GM23338 (cell line): ENCODE data around the gene HTT. TPM values are rescaled to one million over a fixed set of nuclear protein-coding genes. Genes with fewer than 3 reads are reported as not detected.

Source experiments
- ATAC-seq: fragments of 200-7000 bp; cut with Tn5 transposase; 3 replicates; pipeline ENCODE4 v1.9.1; 2020
- DNase-seq: peaks from one replicate; pipeline ENCODE4 v3.0.0-alpha.2; 2015; ENCODE audit warnings: low spot score
- H2AFZ ChIP-seq: fragments of 200-600 bp; sonication (generic); 2 replicates; pipeline ENCODE4 v1.8.0; 2016; ENCODE audit warnings: antibody characterized with exemption, mild to moderate bottlenecking, moderate library complexity
- H3F3A ChIP-seq: fragments of 200-600 bp; sonication (generic); replicated peaks from 2 replicates; pipeline ENCODE4 v1.8.0; 2017; ENCODE audit warnings: antibody characterized with exemption, mixed run types, low read depth
- H3K27ac ChIP-seq: fragments of 200-600 bp; sonication (generic); 2 replicates; pipeline ENCODE4 v1.6.1; 2016; ENCODE audit warnings: low read depth
- H3K27me3 ChIP-seq: fragments of 200-600 bp; sonication (generic); 2 replicates; pipeline ENCODE4 v1.8.0; 2016; ENCODE audit warnings: mild to moderate bottlenecking, mixed run types, moderate library complexity; ENCODE audit not compliant: insufficient read depth
- H3K36me3 ChIP-seq: fragments of 200-600 bp; sonication (generic); 2 replicates; pipeline ENCODE4 v1.8.0; 2016; ENCODE audit warnings: mild to moderate bottlenecking; ENCODE audit not compliant: insufficient read depth
- H3K4me1 ChIP-seq: fragments of 200-600 bp; sonication (generic); 2 replicates; pipeline ENCODE4 v1.8.0; 2016; ENCODE audit warnings: mild to moderate bottlenecking, moderate library complexity; ENCODE audit not compliant: insufficient read depth
- H3K4me2 ChIP-seq: fragments of 200-600 bp; sonication (generic); 2 replicates; pipeline ENCODE4 v1.7.1; 2017; ENCODE audit warnings: mixed run types
- H3K4me3 ChIP-seq: fragments of 200-600 bp; sonication (generic); 2 replicates; pipeline ENCODE4 v1.6.1; 2016; ENCODE audit warnings: mixed run types
- H3K79me2 ChIP-seq: fragments of 200-600 bp; sonication (generic); replicated peaks from 2 replicates; pipeline ENCODE4 v1.8.0; 2017; ENCODE audit warnings: mild to moderate bottlenecking; ENCODE audit not compliant: insufficient read depth
- H3K9me2 ChIP-seq: fragments of 200-600 bp; sonication (generic); 2 replicates; pipeline ENCODE4 v1.8.0; 2017; ENCODE audit not compliant: insufficient read depth
- H4K20me1 ChIP-seq: fragments of 200-600 bp; sonication (generic); replicated peaks from 2 replicates; pipeline ENCODE4 v1.8.0; 2017; ENCODE audit warnings: mild to moderate bottlenecking; ENCODE audit not compliant: insufficient read depth
- H3K27ac Mint-ChIP-seq: 2 replicates; pipeline ENCODE4 v1.8.0; 2020; ENCODE audit warnings: inconsistent platforms, mild to moderate bottlenecking, moderate library complexity, mixed read lengths
- H3K27me3 Mint-ChIP-seq: 3 replicates; pipeline ENCODE4 v1.8.0; 2022; ENCODE audit warnings: low read depth, mild to moderate bottlenecking, moderate library complexity, mixed read lengths, inconsistent platforms; ENCODE audit not compliant: insufficient read depth, poor library complexity
- H3K36me3 Mint-ChIP-seq: 3 replicates; pipeline ENCODE4 v1.8.0; 2021; ENCODE audit warnings: low read depth, mild to moderate bottlenecking, inconsistent platforms, moderate library complexity, mixed read lengths
- H3K4me1 Mint-ChIP-seq: 3 replicates; pipeline ENCODE4 v1.8.0; 2020; ENCODE audit warnings: mild to moderate bottlenecking, inconsistent platforms, mixed read lengths
- H3K4me3 Mint-ChIP-seq: 3 replicates; pipeline ENCODE4 v1.8.0; 2021; ENCODE audit warnings: moderate library complexity, mild to moderate bottlenecking, inconsistent platforms, mixed read lengths
- H3K9me3 Mint-ChIP-seq: 3 replicates; pipeline ENCODE4 v1.8.0; 2020; ENCODE audit warnings: moderate library complexity, mild to moderate bottlenecking, inconsistent platforms, mixed read lengths
- CREB1 ChIP-seq: fragments of 250-450 bp; sonication (Bioruptor Pico); IDR thresholded peaks from 2 replicates; pipeline ENCODE4 v1.5.0; 2020; ENCODE audit warnings: low read depth, mild to moderate bottlenecking, moderate library complexity
- NANOG ChIP-seq: IDR thresholded peaks from 2 replicates; pipeline ENCODE4 v1.6.1; 2016; ENCODE audit warnings: antibody characterized with exemption, borderline replicate concordance
- POLR2AphosphoS5 ChIP-seq: IDR thresholded peaks from 2 replicates; pipeline ENCODE4 v1.6.1; 2016; ENCODE audit warnings: antibody characterized with exemption, low read depth
- polyA plus RNA-seq: library from polyadenylated mRNA; unstranded; fragments of >200 nt; fragmentation: Nextera tagmentation; extraction: Ambion mirVana; gene quantifications from 2 replicates; pipeline ENCODE4 v1.2.1, GENCODE V29; 2016
- total RNA-seq: library from RNA; depleted of rRNA; stranded (reverse); fragments of >200 nt; shearing (Covaris generic); gene quantifications from 2 replicates; pipeline ENCODE4 v1.2.3, GENCODE V29; 2014
- TF ChIP-seq, protein P1 (sequence below): IDR thresholded peaks from 2 replicates; pipeline ENCODE4 v1.6.1; 2016; ENCODE audit warnings: antibody characterized with exemption
- TF ChIP-seq, protein P2 (sequence below): fragments of 250-450 bp; sonication (Bioruptor Pico); IDR thresholded peaks from 2 replicates; pipeline ENCODE4 v1.5.0; 2020; ENCODE audit warnings: mild to moderate bottlenecking, moderate library complexity

The HTT gene
- total and polyA plus RNA-seq, 2 experiments from 2014 or later = 26.6 to 67.7 TPM

DNA sequence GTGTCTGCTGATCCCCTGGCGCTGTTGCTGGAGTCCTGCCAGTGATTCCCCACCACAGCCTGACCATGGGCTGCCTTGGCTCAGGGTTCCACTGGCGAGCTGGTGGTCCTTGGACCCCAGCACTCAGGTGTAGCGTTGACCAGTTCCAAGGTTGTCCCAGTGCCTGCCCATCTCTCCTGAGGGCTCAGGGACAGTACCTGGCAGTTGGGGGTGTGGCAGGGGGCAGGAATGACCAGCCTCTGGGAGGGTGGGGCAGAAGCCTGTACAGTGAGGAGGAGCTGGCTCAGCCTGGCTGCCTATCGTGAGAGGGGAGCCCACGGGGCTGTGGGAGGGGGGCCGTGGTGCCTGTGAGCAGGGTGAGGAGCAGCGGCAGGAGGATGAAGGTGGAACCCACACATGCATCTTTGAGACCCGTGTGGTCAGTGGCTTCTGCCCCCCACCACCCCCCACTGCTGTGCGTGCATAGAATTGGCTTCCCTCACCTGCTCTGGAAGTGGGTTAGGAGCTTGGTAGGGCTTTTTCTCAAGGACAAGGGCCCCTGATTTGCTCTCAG is 161.9 kb downstream of the HTT start:
- Histone ChIP-seq H3K4me2 (no peak overlapping the region), H3K27me3 (no peaks in the 10 kb centered on the region), H3K27ac (no peak overlapping the region), H3K36me3 (peaks cover 11% of the 10 kb centered on the region; the same call in 1 of the 2 replicates), H3K4me1 (peaks cover 12% of the 10 kb centered on the region), H2AFZ (no peak overlapping the region), H3K79me2 (no peaks in the 10 kb centered on the region), H4K20me1 (peaks cover 9% of the 10 kb centered on the region), H3F3A (0 out of 2 replicates have a peak, but pooled peaks cover 3% of the 10 kb centered on the region), H3K9me2 (no peaks in the 10 kb centered on the region), H3K4me3 (no peak overlapping the region)
- Mint-ChIP-seq H3K27ac (no peak overlapping the region), H3K4me3 (no peak overlapping the region), H3K9me3 (no peaks in the 10 kb centered on the region; the same call in 2 of the 3 replicates), H3K36me3 (peaks cover 61% of the 10 kb centered on the region), H3K4me1 (peaks cover 26% of the 10 kb centered on the region), H3K27me3 (peaks cover 27% of the 10 kb centered on the region)
- no peak for ATAC-seq
- DNase-seq = no peak
- TF ChIP-seq, protein P1, sequence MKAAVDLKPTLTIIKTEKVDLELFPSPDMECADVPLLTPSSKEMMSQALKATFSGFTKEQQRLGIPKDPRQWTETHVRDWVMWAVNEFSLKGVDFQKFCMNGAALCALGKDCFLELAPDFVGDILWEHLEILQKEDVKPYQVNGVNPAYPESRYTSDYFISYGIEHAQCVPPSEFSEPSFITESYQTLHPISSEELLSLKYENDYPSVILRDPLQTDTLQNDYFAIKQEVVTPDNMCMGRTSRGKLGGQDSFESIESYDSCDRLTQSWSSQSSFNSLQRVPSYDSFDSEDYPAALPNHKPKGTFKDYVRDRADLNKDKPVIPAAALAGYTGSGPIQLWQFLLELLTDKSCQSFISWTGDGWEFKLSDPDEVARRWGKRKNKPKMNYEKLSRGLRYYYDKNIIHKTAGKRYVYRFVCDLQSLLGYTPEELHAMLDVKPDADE = no peak
- TF ChIP-seq, protein P2, sequence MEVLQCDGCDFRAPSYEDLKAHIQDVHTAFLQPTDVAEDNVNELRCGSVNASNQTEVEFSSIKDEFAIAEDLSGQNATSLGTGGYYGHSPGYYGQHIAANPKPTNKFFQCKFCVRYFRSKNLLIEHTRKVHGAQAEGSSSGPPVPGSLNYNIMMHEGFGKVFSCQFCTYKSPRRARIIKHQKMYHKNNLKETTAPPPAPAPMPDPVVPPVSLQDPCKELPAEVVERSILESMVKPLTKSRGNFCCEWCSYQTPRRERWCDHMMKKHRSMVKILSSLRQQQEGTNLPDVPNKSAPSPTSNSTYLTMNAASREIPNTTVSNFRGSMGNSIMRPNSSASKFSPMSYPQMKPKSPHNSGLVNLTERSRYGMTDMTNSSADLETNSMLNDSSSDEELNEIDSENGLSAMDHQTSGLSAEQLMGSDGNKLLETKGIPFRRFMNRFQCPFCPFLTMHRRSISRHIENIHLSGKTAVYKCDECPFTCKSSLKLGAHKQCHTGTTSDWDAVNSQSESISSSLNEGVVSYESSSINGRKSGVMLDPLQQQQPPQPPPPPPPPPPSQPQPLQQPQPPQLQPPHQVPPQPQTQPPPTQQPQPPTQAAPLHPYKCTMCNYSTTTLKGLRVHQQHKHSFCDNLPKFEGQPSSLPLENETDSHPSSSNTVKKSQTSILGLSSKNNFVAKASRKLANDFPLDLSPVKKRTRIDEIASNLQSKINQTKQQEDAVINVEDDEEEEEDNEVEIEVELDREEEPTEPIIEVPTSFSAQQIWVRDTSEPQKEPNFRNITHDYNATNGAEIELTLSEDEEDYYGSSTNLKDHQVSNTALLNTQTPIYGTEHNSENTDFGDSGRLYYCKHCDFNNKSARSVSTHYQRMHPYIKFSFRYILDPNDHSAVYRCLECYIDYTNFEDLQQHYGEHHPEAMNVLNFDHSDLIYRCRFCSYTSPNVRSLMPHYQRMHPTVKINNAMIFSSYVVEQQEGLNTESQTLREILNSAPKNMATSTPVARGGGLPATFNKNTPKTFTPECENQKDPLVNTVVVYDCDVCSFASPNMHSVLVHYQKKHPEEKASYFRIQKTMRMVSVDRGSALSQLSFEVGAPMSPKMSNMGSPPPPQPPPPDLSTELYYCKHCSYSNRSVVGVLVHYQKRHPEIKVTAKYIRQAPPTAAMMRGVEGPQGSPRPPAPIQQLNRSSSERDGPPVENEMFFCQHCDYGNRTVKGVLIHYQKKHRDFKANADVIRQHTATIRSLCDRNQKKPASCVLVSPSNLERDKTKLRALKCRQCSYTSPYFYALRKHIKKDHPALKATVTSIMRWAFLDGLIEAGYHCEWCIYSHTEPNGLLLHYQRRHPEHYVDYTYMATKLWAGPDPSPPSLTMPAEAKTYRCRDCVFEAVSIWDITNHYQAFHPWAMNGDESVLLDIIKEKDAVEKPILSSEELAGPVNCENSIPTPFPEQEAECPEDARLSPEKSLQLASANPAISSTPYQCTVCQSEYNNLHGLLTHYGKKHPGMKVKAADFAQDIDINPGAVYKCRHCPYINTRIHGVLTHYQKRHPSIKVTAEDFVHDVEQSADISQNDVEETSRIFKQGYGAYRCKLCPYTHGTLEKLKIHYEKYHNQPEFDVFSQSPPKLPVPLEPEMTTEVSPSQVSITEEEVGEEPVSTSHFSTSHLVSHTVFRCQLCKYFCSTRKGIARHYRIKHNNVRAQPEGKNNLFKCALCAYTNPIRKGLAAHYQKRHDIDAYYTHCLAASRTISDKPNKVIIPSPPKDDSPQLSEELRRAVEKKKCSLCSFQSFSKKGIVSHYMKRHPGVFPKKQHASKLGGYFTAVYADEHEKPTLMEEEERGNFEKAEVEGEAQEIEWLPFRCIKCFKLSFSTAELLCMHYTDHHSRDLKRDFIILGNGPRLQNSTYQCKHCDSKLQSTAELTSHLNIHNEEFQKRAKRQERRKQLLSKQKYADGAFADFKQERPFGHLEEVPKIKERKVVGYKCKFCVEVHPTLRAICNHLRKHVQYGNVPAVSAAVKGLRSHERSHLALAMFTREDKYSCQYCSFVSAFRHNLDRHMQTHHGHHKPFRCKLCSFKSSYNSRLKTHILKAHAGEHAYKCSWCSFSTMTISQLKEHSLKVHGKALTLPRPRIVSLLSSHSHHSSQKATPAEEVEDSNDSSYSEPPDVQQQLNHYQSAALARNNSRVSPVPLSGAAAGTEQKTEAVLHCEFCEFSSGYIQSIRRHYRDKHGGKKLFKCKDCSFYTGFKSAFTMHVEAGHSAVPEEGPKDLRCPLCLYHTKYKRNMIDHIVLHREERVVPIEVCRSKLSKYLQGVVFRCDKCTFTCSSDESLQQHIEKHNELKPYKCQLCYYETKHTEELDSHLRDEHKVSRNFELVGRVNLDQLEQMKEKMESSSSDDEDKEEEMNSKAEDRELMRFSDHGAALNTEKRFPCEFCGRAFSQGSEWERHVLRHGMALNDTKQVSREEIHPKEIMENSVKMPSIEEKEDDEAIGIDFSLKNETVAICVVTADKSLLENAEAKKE (CRISPR knock-in tag) = no peak
- no peak for TF ChIP-seq NANOG
- no peak for TF ChIP-seq POLR2AphosphoS5
- TF ChIP-seq CREB1 (CRISPR knock-in tag) = no peak
